ENCODE data around the gene WDR43.
A peak's percentile ranks its signal among the peaks of the same experiment; 100 is the strongest.
"Not testable (repeated sequence)": the region's sequence is repeated elsewhere in the genome, so short reads cannot be mapped to it uniquely, and the experiment has no call there.

WDR43 gene

DNA sequence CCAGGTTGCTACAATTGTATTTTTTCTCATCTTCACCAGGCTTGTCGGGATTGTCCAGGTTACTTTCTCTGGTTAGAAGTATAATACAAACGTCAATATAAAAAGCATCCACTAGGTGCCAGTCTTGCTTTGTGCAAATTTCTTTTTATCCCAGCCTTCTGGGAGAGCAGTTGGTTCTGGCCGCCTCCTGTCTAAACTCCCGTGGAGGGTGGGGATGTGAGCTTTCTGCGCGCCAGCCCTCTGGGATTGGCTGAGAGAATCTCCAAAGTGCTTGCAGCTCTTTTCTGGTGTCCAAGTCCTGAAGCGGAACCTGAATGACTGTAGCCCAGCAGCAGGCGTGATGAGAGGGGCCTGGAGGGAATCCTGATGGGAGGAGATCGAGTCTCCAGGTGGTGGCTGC lies 64.2 kb downstream of the WDR43 start:
- H3K9me3 Mint-ChIP-seq, result no peaks in the 10 kb centered on the region
- H3K27ac Mint-ChIP-seq, result no peak overlapping the region
- no peaks in the 10 kb centered on the region for H3K36me3 Mint-ChIP-seq (ENCODE audit: low read depth)
- H3K4me3 Mint-ChIP-seq, result no peak overlapping the region
- H3K4me1 Mint-ChIP-seq (ENCODE audit: low read depth), result peaks cover 20% of the 10 kb centered on the region
- H3K27me3 Mint-ChIP-seq, result peaks cover 1% of the 10 kb centered on the region
- intact Hi-C loops (cut with micrococcal nuclease), result loop anchor here (1.0 to 5.0 kb wide), 4 partner anchors 239 to 1114 kb away; no protein-coding TSS in a partner anchor

DNA sequence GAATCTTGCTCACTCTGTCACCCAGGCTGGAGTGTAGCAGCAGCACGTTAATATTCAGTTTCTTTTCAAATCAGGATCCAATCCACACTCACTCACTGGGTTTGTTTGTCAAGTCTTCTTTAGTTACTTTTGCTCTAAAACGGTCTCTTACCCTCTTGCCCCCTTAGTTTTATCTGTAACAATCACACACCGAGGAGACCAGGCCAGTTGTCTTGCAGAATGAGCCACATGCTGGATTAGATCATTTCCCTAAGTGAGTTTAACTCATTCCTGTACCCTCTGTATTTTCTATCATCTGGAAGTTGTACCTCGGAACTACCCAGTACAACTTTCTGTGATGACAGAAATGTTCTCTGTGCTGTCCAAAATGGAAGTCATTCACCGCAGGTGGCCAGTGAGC lies 65.9 kb downstream of the WDR43 start:
- no peak overlapping the region for H3K4me3 Mint-ChIP-seq
- no peak overlapping the region for H3K27ac Mint-ChIP-seq
- peaks cover 1% of the 10 kb centered on the region for H3K27me3 Mint-ChIP-seq
- H3K36me3 Mint-ChIP-seq (ENCODE audit: low read depth), result no peaks in the 10 kb centered on the region
- H3K4me1 Mint-ChIP-seq (ENCODE audit: low read depth), result peaks cover 13% of the 10 kb centered on the region
- intact Hi-C loops (cut with micrococcal nuclease), result loop anchor here (5.0 kb wide), 1 partner anchor 52 kb away; no protein-coding TSS in a partner anchor
- no peaks in the 10 kb centered on the region for H3K9me3 Mint-ChIP-seq

DNA sequence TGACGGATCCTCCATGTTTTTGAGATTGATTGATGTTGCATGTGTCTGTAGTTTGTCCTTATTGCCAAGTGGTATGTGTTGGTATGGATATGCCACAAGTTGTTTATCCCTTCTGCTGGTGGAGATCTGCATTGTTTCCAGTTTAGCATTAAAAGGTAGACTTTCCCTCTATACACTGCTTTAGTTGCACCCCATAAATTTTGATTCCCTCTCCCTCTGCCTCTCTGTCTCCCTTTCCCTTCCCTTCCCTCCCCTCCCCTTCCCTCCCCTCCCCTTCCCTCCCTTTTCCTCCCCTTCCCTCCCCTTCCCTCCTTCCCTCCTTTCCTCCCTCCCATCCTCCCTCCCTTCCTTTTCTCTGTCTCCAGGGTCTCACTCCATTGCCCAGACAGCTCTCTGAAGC lies 68.0 kb downstream of the WDR43 start:
- H3K4me1 Mint-ChIP-seq (ENCODE audit: low read depth), result no peaks in the 10 kb centered on the region
- H3K27ac Mint-ChIP-seq, result no peak overlapping the region

DNA sequence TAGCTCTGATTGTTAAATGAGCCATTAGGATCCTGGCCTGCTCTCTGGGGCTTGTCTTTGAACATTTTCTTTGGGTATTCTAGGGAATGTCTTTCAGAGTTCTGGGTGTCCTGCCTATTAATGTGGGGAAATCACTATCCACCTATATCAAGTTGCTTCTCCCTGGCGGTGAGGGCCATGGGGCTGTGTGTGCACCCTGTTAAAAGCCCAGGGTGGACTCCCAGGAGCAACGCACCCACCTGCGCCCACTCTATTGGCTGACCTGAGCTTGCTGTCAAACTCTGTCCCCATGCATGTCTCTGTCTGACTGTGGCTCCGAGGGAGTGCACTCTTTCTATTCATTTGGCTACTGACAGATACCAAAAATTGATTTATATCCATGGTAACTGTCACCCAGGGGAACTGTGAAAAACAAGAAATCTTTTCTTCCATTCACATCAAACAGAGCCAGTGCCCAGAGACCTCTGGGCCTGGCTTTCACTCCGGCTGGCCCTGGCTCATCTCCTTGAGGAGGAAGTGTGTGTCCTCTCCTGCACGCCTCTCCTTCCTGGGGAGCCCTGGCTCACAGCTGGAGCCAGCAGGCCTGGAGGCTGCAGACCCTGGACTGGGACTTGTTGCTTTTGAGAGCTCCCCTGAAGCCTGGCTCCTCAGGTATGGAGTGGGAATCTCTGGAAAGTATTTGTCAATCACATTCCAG lies 76.1 kb downstream of the WDR43 start:
- intact Hi-C loops (cut with micrococcal nuclease), result no loop called here
- Mint-ChIP-seq H3K36me3 (ENCODE audit: low read depth) (no peaks in the 10 kb centered on the region), H3K27ac (no peak overlapping the region), H3K4me3 (no peak overlapping the region), H3K9me3 (peaks cover 9% of the 10 kb centered on the region), H3K4me1 (ENCODE audit: low read depth) (peaks cover 12% of the 10 kb centered on the region), H3K27me3 (peaks cover 3% of the 10 kb centered on the region)

More for the DNA sequence above, 68.0 kb downstream of the WDR43 start:
- H3K9me3 Mint-ChIP-seq, result no peaks in the 10 kb centered on the region
- H3K27me3 Mint-ChIP-seq, result peaks cover 1% of the 10 kb centered on the region
- H3K36me3 Mint-ChIP-seq (ENCODE audit: low read depth), result no peaks in the 10 kb centered on the region
- intact Hi-C loops (cut with micrococcal nuclease), result loop anchor here (5.0 kb wide), 1 partner anchor 50 kb away; no protein-coding TSS in a partner anchor
- H3K4me3 Mint-ChIP-seq, result no peak overlapping the region

DNA sequence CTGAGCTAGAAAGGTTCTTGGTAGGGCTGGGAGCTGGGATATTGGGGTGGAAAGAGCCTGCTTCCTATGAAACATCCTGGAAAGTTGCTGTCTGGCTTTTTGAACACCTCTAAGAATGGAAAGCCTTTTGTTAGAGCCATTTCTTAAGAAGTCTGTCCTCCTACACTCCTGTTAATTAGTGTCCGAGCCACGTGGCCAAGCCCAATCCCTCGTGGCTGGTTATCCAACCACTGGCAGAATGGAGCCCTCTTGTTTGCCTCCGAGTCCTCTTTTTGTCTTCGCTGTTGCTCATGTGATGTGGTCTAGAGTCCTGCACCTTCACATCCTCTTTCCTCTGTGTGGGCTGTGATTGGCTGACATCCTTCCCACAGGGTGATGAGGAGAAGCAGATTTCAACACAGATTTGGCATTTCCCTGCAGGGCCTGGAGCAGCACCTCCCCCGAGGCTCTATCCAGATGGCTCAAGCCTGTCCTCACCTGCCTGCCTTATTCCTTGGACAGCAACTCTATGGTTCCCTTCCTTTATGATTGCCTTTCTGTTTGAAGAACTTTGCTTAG lies 78.4 kb downstream of the WDR43 start:
- Mint-ChIP-seq H3K27me3 (peaks cover 3% of the 10 kb centered on the region), H3K36me3 (ENCODE audit: low read depth) (no peaks in the 10 kb centered on the region), H3K4me3 (no peak overlapping the region), H3K27ac (peak overlapping the region; percentile 15), H3K4me1 (ENCODE audit: low read depth) (peaks cover 12% of the 10 kb centered on the region), H3K9me3 (peaks cover 9% of the 10 kb centered on the region)
- intact Hi-C loops (cut with micrococcal nuclease), result no loop called here

DNA sequence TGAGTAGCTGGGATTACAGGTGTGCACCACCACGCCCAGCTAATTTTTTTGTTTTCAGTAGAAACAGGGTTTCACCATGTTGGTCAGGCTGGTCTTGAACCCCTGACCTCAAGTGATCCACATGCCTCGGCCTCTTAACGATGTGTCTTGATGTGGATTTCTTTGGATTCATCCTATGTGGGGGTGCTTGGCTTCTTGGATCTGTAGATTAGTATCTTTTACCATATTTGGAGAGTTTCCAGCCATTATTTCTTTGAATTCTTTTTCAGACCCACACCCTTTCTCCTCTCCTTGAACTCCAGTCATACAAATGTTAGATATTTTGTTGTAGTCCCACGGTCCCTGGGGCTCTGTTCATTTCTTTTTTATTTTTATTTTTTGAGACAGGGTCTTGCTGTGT lies 79.8 kb downstream of the WDR43 start:
- no peak overlapping the region for H3K27ac Mint-ChIP-seq
- intact Hi-C loops (cut with micrococcal nuclease), result no loop called here
- H3K36me3 Mint-ChIP-seq (ENCODE audit: low read depth), result no peaks in the 10 kb centered on the region
- H3K9me3 Mint-ChIP-seq, result peaks cover 9% of the 10 kb centered on the region
- peaks cover 12% of the 10 kb centered on the region for H3K4me1 Mint-ChIP-seq (ENCODE audit: low read depth)
- H3K4me3 Mint-ChIP-seq, result no peak overlapping the region
- peaks cover 2% of the 10 kb centered on the region for H3K27me3 Mint-ChIP-seq

DNA sequence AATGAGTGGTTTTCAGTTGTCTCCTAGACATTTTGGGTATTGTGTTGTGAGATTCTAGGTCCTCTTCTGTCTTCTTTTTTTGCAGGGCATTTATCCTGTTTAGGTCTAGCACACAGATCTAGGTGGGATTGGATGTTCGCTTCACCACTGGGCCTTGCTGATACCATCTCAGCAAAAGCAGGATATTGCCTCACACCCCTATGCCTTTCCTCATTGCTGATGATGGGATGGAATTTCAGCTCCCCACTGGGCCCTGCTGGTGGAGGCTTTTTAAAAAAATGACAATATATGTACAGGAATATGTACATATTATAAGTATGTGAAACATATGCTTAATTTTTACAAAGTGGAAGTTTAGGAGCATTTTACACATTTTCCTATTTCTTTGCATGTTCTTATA lies 81.2 kb downstream of the WDR43 start:
- Mint-ChIP-seq H3K27ac (no peak overlapping the region), H3K36me3 (ENCODE audit: low read depth) (no peaks in the 10 kb centered on the region), H3K4me1 (ENCODE audit: low read depth) (peaks cover 12% of the 10 kb centered on the region), H3K4me3 (no peak overlapping the region), H3K9me3 (peaks cover 9% of the 10 kb centered on the region), H3K27me3 (peaks cover 2% of the 10 kb centered on the region)
- intact Hi-C loops (cut with micrococcal nuclease), result no loop called here

DNA sequence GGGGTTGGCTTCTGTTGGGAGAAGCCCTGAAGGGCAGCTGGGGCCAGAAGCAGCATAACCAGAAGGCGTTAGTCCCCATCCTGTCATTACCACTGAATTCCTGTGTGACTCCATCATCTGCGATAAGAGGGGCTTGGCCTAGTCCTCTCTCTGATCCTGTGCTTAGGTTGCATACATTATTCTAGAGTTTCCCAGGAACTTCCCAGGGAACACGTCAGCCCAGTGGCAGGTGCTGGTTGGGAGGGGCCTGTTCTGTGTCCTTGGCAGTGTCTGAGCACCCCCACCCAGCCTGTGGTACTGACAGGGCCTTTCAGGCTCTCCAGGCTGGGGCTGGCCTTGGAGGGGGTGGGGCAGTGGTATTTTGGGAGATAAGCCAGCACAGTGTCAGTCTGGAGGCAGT lies 82.1 kb downstream of the WDR43 start:
- Mint-ChIP-seq H3K27ac (no peak overlapping the region), H3K36me3 (ENCODE audit: low read depth) (no peaks in the 10 kb centered on the region), H3K4me1 (ENCODE audit: low read depth) (peaks cover 12% of the 10 kb centered on the region), H3K9me3 (peaks cover 9% of the 10 kb centered on the region), H3K4me3 (no peak overlapping the region), H3K27me3 (peaks cover 2% of the 10 kb centered on the region)
- intact Hi-C loops (cut with micrococcal nuclease), result no loop called here

DNA sequence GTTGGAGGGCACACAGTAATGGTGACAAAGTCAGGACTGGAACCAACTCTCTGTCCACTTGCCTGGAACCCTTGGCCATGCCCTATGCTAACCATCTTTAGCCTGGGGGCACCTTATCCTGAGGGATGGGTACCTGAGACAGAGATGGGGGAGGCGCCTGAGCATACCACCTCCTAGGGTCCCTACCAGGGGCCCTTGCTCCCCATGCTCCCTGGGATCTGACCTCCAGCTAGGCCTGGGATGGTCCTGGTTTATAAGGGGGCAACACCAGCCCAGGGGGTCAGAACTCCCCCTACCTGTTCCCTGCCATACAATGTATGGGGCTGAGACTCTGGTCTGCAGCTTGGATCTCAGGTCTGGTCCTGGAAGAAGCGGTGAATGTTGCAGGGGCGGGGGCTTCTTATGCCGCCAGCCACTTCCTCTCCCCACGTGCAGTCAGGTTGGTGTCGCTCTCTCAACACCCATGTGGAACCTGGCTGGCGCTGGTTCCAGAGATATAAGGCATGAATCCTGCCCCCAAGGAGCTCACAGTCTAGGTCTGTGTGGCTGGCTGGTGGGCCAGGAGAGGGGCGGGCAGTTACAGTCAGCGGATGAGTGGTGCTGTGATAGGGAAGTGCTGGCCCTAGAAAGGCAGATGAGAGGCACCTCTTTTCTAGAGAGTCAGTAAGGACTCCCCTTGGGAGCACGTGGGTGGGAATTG lies 82.9 kb downstream of the WDR43 start:
- peaks cover 12% of the 10 kb centered on the region for H3K4me1 Mint-ChIP-seq (ENCODE audit: low read depth)
- intact Hi-C loops (cut with micrococcal nuclease), result no loop called here
- peaks cover 2% of the 10 kb centered on the region for H3K27me3 Mint-ChIP-seq
- no peak overlapping the region for H3K27ac Mint-ChIP-seq
- H3K36me3 Mint-ChIP-seq (ENCODE audit: low read depth), result no peaks in the 10 kb centered on the region
- no peak overlapping the region for H3K4me3 Mint-ChIP-seq
- peaks cover 9% of the 10 kb centered on the region for H3K9me3 Mint-ChIP-seq

DNA sequence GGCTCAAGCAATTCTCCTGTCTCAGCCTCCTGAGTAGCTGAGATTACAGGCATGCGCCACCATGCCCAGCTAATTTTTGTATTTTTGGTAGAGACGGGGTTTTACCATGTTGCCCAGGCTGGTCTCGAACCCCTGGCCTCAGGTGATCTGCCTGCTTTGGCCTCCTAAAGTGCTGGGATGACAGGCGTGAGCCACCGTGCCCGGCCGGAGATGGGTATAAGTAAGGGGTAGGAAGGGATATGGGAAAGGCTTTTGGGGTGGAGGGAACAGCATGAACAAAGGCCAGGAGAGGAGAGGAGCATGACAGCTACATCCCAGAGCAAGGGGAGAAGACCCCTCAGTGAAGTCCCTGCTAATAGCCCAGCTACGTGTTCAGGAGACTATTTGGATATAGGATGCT lies 83.5 kb downstream of the WDR43 start:
- H3K36me3 Mint-ChIP-seq (ENCODE audit: low read depth); H3K27me3 Mint-ChIP-seq; H3K4me1 Mint-ChIP-seq (ENCODE audit: low read depth); H3K9me3 Mint-ChIP-seq; H3K4me3 Mint-ChIP-seq; intact Hi-C loops (cut with micrococcal nuclease); H3K27ac Mint-ChIP-seq: not testable (repeated sequence)

DNA sequence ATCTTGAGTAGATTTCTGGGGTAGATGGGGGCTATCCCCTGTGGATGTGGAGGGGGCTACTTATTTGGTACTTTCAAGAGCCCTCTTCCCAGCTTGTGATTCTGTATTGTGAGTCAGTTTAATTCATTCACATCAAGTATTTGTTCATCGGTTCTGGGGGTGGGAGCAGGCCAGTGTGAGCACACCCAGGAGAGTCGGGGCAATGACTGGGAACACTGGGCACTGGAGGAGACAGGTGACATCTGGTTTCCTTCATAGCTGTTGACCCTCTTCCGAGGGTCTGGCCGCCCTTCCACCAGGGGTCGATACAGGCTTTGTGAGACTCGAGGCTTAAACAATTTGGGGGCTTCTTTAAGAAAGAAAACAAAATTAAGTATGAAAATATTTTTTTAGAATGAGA lies 84.1 kb downstream of the WDR43 start:
- no peak overlapping the region for H3K27ac Mint-ChIP-seq
- H3K9me3 Mint-ChIP-seq, result peaks cover 2% of the 10 kb centered on the region
- intact Hi-C loops (cut with micrococcal nuclease), result no loop called here

DNA sequence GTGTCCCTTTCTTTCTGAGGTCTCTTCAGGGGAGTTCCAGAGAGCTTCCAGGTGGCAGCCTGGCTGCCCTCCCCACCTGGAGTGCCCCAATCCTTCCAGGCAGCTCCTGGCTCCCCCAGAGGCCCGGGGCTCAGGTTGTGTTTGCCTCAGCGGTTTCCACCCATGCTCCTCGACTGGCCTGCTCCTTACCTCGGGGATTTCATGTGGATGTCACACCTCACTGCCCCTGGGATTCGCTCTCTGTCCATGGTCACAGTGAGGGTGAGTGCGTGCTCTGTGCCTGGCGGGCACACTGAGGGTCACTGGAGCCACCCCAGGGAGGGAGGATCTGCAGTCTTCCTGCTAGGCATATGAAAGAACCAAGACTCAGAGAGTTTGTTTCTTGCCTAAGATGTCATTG lies 84.6 kb downstream of the WDR43 start:
- Mint-ChIP-seq H3K4me3 (no peak overlapping the region), H3K27me3 (peaks cover 2% of the 10 kb centered on the region), H3K36me3 (ENCODE audit: low read depth) (no peaks in the 10 kb centered on the region), H3K27ac (no peak overlapping the region), H3K4me1 (ENCODE audit: low read depth) (no peaks in the 10 kb centered on the region), H3K9me3 (no peaks in the 10 kb centered on the region)
- intact Hi-C loops (cut with micrococcal nuclease), result no loop called here

More for the DNA sequence above, 84.1 kb downstream of the WDR43 start:
- Mint-ChIP-seq H3K27me3 (no peaks in the 10 kb centered on the region), H3K4me1 (ENCODE audit: low read depth) (peaks cover under 1% of the 10 kb centered on the region), H3K36me3 (ENCODE audit: low read depth) (no peaks in the 10 kb centered on the region), H3K4me3 (no peak overlapping the region)

DNA sequence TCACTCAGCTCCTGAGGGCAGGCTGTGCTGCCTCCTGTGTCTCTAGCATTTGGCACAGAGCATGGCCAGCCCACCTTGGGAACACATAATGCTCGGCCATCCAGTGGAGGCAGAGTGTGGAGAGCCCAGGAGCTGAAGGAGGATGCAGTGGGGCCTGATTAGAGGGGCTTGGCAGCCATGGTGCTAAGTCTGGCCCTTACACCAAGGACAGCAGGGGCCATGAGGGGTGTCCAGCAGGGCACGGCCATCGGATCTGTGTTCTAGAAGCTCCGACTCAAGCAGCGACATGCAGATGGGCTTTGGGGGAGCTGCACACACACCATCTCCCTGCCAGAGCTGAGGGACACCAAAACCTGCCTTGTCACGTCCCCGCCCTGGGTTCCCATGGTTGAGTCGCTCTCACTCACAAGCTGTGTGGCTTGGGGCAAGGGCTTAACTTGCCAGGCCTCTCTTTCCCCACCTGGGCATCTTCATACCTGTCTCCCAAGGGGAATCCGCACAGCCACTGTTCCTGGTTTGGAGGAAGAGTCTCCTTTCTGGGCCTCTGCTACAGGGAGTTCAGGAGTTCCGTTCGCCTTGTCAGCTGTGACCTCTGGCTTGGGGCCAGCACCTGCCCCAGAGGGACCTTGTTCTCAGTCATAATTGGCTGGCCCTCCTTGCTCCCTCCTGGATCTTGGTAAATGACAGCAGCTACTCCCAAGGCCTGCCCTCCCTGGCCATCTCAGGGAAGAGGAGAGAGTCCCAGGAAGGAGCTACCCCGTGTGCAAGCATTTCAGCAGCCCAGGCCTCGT lies 85.3 kb downstream of the WDR43 start:
- no peaks in the 10 kb centered on the region for H3K36me3 Mint-ChIP-seq (ENCODE audit: low read depth)
- intact Hi-C loops (cut with micrococcal nuclease), result no loop called here
- H3K27ac Mint-ChIP-seq, result no peak overlapping the region
- no peaks in the 10 kb centered on the region for H3K9me3 Mint-ChIP-seq
- H3K27me3 Mint-ChIP-seq, result peaks cover 2% of the 10 kb centered on the region
- no peaks in the 10 kb centered on the region for H3K4me1 Mint-ChIP-seq (ENCODE audit: low read depth)
- no peak overlapping the region for H3K4me3 Mint-ChIP-seq

All from dendritic cell treated with granulocyte-macrophage colony-stimulating factor and Interleukin-4, amounts not matched to agents 40 ng/mL and 50 ng/mL, for 4 days (primary cell).